Osteoblast (primary cell): ENCODE results near the gene RASAL3. TPM values are rescaled to one million over a fixed set of nuclear protein-coding genes. Genes with fewer than 3 reads are reported as not detected.

Experiments used
- DNase-seq: peaks from one replicate; pipeline ENCODE4 v3.0.0; 2011; ENCODE audit warnings: low spot score, mixed read lengths; ENCODE audit not compliant: insufficient read length; ENCODE audit errors: missing footprints
- H2AFZ ChIP-seq: 2 replicates; pipeline ENCODE4 v1.6.0; 2011; ENCODE audit warnings: mild to moderate bottlenecking, low read length
- H3K27ac ChIP-seq: 2 replicates; pipeline ENCODE4 v1.5.1; 2011; ENCODE audit warnings: mild to moderate bottlenecking, low read depth, low read length, moderate library complexity
- H3K27me3 ChIP-seq: 2 replicates; pipeline ENCODE4 v1.6.0; 2012; ENCODE audit warnings: mild to moderate bottlenecking, control low read depth, inconsistent platforms, low read length, moderate library complexity; ENCODE audit not compliant: insufficient read depth
- H3K36me3 ChIP-seq: 2 replicates; pipeline ENCODE4 v1.5.1; 2011; ENCODE audit warnings: mild to moderate bottlenecking, low read length, control low read depth, moderate library complexity; ENCODE audit not compliant: insufficient read depth
- H3K4me1 ChIP-seq: 2 replicates; pipeline ENCODE4 v1.5.1; 2011; ENCODE audit warnings: mild to moderate bottlenecking, low read length, control low read depth, moderate library complexity; ENCODE audit not compliant: insufficient read depth
- H3K4me2 ChIP-seq: 2 replicates; pipeline ENCODE4 v1.6.0; 2011; ENCODE audit warnings: mild to moderate bottlenecking, low read length; ENCODE audit not compliant: insufficient read depth
- H3K4me3 ChIP-seq: fragments of 200-600 bp; sonication (generic); 3 replicates; pipeline ENCODE4 v1.5.1; 2012; ENCODE audit warnings: mild to moderate bottlenecking, low read length, inconsistent platforms; ENCODE audit not compliant: insufficient read depth
- H3K79me2 ChIP-seq: 2 replicates; pipeline ENCODE4 v1.6.0; 2012; ENCODE audit warnings: mild to moderate bottlenecking, low read length, control low read depth, inconsistent platforms; ENCODE audit not compliant: insufficient read depth
- H3K9me3 ChIP-seq: 2 replicates; pipeline ENCODE4 v1.5.1; 2011; ENCODE audit warnings: low read depth, low read length, control low read depth
- H4K20me1 ChIP-seq: 2 replicates; pipeline ENCODE4 v1.6.0; 2012; ENCODE audit warnings: mild to moderate bottlenecking, low read length, control low read depth; ENCODE audit not compliant: insufficient read depth
- CTCF ChIP-seq: IDR thresholded peaks from 2 replicates; pipeline ENCODE4 v1.5.1; 2011; ENCODE audit warnings: mild to moderate bottlenecking, low read depth, low read length, moderate library complexity; ENCODE audit errors: extremely low read depth
- total RNA-seq: library from RNA; depleted of rRNA; stranded (reverse); fragments of >200 nt; gene quantifications from 2 replicates; pipeline ENCODE4 v1.2.3, GENCODE V29; 2012

RASAL3 gene
- total RNA-seq, 1 donor, result under 0.01 TPM

DNA sequence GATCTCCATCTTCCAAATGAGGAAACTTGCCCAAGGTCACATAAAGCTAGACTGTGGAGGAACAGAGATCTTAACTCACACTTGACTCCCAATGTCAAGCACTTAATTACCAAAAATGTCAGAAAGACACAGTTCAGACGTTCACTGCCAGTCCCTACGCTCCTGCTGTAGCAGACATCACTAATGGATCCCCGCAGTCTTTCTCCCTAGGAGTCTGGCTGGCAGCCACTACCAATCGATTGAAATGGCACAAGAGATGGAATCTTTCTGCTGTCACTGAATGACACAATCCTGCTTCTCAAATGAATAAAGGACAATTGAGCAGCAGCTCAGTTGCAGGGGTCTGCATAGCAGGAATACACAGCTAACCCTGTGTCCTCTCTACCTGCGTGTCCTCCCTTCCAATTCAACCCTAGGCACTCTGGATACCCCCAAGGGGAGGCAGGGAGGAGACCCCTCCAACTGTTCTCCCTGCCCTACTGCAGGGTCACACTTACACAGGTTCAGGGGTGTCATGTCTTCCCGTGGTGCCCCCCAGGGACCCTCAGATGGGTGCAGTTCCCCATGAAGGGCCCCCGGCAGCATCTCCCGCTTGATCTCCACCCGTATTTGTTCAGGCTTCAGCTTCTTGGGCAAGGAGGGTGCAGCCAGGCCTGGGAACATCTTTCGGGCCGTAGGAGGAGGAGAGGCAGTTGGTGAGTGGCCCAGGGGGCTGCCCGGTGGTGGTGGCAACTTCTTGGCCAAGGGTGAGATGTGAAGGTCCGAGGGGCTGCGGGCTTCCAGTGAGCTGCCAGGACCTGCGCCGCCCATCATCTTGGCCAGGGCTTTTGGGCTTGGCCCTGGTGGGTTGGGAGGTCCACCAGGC, 37.6 kb downstream of the RASAL3 start:
- Histone ChIP-seq H3K4me1 (peaks cover 14% of the 10 kb centered on the region), H3K36me3 (peaks cover 39% of the 10 kb centered on the region), H3K27me3 (no peaks in the 10 kb centered on the region), H3K27ac (no peak overlapping the region), H3K4me2 (no peak overlapping the region), H3K4me3 (no peak overlapping the region), H3K9me3 (no peaks in the 10 kb centered on the region), H2AFZ (no peak overlapping the region), H4K20me1 (peaks cover 24% of the 10 kb centered on the region), H3K79me2 (peaks cover 49% of the 10 kb centered on the region)
- DNase-seq, result peak; percentile 92
- TF ChIP-seq CTCF, result no peak

DNA sequence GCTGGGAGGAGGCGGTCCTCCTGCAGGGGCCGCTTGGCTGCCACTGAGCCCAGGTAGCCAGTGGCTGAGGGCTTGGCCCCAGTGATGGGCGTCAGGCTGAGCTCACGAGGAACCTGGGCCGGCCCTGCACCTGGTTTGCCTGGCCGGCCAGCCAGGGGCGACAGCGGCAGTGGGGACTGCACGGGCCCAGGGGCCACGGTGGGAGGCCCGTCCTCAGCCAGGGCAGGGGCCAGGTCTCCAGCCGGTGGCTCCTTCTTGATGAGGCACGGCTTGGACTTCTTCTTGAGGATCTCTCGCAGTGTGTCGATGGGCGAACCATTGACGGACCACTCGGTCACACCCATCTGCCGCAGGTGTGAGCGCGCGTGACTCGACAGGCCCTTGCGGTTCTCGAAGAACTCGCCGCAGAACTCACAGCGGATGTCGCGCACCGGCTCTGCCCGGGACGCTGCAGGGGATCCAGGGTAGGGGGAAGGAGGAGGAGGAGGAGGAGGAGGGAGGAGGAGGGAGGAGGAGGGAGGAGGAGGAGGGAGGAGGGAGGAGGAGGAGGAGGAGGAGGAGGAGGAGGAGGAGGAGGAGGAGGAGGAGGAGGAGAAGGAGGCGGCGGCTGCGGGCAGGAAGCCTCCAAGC, 38.9 kb downstream of the RASAL3 start:
- H3K36me3 ChIP-seq, result peaks cover 39% of the 10 kb centered on the region
- DNase-seq, result peak; percentile 65
- H3K4me2 ChIP-seq, result no peak overlapping the region
- peaks cover 36% of the 10 kb centered on the region for H3K79me2 ChIP-seq
- no peak overlapping the region for H2AFZ ChIP-seq
- H3K4me1 ChIP-seq, result peaks cover under 1% of the 10 kb centered on the region
- no peak overlapping the region for H3K27ac ChIP-seq
- H3K27me3 ChIP-seq, result no peaks in the 10 kb centered on the region
- no peaks in the 10 kb centered on the region for H3K9me3 ChIP-seq
- peaks cover 12% of the 10 kb centered on the region for H4K20me1 ChIP-seq
- H3K4me3 ChIP-seq, result no peak overlapping the region
- no peak for TF ChIP-seq CTCF

GRCh38 chr19:15424692-15425272, 39.6 kb downstream of the RASAL3 start:
- H3K4me3 ChIP-seq, result no peak overlapping the region
- H4K20me1 ChIP-seq, result peaks cover 9% of the 10 kb centered on the region
- H2AFZ ChIP-seq, result no peak overlapping the region
- H3K36me3 ChIP-seq, result peaks cover 39% of the 10 kb centered on the region
- H3K4me1 ChIP-seq, result peaks cover 2% of the 10 kb centered on the region
- no peak for TF ChIP-seq CTCF
- no peak overlapping the region for H3K27ac ChIP-seq
- peak; percentile 65 for DNase-seq
- H3K79me2 ChIP-seq, result peaks cover 29% of the 10 kb centered on the region
- H3K4me2 ChIP-seq, result no peak overlapping the region
- H3K27me3 ChIP-seq, result no peaks in the 10 kb centered on the region
- no peaks in the 10 kb centered on the region for H3K9me3 ChIP-seq

DNA sequence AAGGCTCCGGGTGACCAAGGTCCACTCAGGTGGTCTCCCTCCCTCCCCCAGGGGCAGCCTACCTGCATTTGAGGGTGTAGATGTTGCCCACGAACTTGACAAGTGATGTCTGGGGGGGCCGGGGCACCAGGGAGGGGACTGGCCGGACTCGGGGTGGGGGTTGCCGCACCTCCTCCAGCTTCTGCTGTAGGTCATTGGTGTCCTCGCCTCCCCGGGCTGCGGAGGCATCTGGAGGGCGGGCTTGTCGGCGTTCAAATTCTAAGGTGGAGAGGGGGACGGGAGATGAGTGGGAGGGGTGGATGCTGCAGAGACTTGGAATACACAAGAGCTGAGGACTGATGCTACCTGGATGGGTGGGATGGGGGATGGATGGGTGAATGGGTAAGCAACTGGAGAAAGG, 40.2 kb downstream of the RASAL3 start:
- peaks cover 39% of the 10 kb centered on the region for H3K36me3 ChIP-seq
- H3K27me3 ChIP-seq, result no peaks in the 10 kb centered on the region
- no peak for DNase-seq
- H3K27ac ChIP-seq, result no peak overlapping the region
- no peak overlapping the region for H3K4me3 ChIP-seq
- no peaks in the 10 kb centered on the region for H3K9me3 ChIP-seq
- H4K20me1 ChIP-seq, result peaks cover 9% of the 10 kb centered on the region
- TF ChIP-seq CTCF, result no peak
- peaks cover 23% of the 10 kb centered on the region for H3K79me2 ChIP-seq
- H3K4me2 ChIP-seq, result no peak overlapping the region
- peaks cover 8% of the 10 kb centered on the region for H3K4me1 ChIP-seq
- no peak overlapping the region for H2AFZ ChIP-seq
